ENCODE results near the gene ARRDC5. TPM values are rescaled to one million over a fixed set of nuclear protein-coding genes. Genes with fewer than 3 reads are reported as not detected.
"Not testable (repeated sequence)": the region's sequence is repeated elsewhere in the genome, so short reads cannot be mapped to it uniquely, and the experiment has no call there.

Gene ARRDC5
- total and polyA plus RNA-seq, 5 donors from 2014 or later, result 1.1 to 6.1 (median 1.3) TPM

GRCh38 chr19:4909156-4909896, 6.6 kb upstream of the ARRDC5 start, which contains the start of gene UHRF1:
Gene UHRF1 (plus strand): TSS chr19:4909501. CDS start chr19:4910886, 1,385 bp downstream.
- Mint-ChIP-seq H3K27ac (peak within 1 kb of the TSS in 2 of 3 donors; percentile 84 to 86), H3K4me1 (peaks cover 5 to 58% (median 24%) of the 10 kb centered on the region in 4 donors), H3K4me3 (peak within 1 kb of the TSS; percentile 93 to 100 (median 99)), H3K27me3 (no peaks in the 10 kb centered on the region), H3K36me3 (peaks cover 2% of the 10 kb centered on the region), H3K9me3 (no peaks in the 10 kb centered on the region)
- no peaks in the 10 kb centered on the region for H3K27me3 ChIP-seq (ENCODE audit: control insufficient read depth, insufficient read depth, low read length)
- ATAC-seq (ENCODE audit: low read depth in 2 of 2) (peak in 1 of 2 donors; percentile 2), DNase-seq (peak in 1 of 3 donors; percentile 79)
- peak within 1 kb of the TSS; percentile 83 for H3K4me3 ChIP-seq (ENCODE audit: low read depth, low read length)
- peaks cover 54% of the 10 kb centered on the region for H3K4me1 ChIP-seq (ENCODE audit: control insufficient read depth, insufficient read depth, low read length, poor library complexity, severe bottlenecking)
- peaks cover 5% of the 10 kb centered on the region for H3K36me3 ChIP-seq (ENCODE audit: control insufficient read depth, insufficient read depth, low read length)
- H3K27ac ChIP-seq (ENCODE audit: insufficient read depth, low read length, poor library complexity, severe bottlenecking), result peak within 1 kb of the TSS; percentile 70
- H3K9me3 ChIP-seq (ENCODE audit: control insufficient read depth in 2 of 2, low read length in 2 of 2), result no peaks in the 10 kb centered on the region

DNA sequence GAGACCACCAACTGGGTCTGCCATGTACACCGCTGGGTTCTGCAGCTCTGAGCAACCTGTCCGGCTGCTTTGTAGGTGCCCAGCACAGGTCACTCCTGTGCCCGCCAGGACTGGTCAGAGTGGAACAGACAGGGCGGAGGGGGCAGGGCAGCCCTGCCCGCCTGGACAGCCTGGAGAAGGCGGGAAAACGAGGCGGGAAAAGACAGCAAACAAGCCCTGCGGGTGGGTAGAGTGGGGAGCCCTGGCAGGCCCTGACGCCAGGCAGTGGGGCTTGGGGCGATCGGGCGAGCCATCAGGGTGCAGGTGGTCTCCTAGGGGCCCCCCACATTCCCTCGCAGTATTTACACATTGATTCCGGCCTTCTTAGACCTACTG, 6.1 kb upstream of the ARRDC5 start:
- Mint-ChIP-seq H3K27me3 (no peaks in the 10 kb centered on the region), H3K4me3 (peak overlapping the region; percentile 36 to 86 (median 74)), H3K36me3 (no peaks in the 10 kb centered on the region), H3K4me1 (peaks cover 5 to 53% (median 22%) of the 10 kb centered on the region in 4 donors), H3K9me3 (no peaks in the 10 kb centered on the region), H3K27ac (no peak overlapping the region)
- Histone ChIP-seq H3K4me3 (ENCODE audit: low read depth, low read length) (no peak overlapping the region), H3K9me3 (ENCODE audit: control insufficient read depth in 2 of 2, low read length in 2 of 2) (no peaks in the 10 kb centered on the region), H3K27me3 (ENCODE audit: control insufficient read depth, insufficient read depth, low read length) (no peaks in the 10 kb centered on the region), H3K27ac (ENCODE audit: insufficient read depth, low read length, poor library complexity, severe bottlenecking) (no peak overlapping the region), H3K4me1 (ENCODE audit: control insufficient read depth, insufficient read depth, low read length, poor library complexity, severe bottlenecking) (peaks cover 48% of the 10 kb centered on the region), H3K36me3 (ENCODE audit: control insufficient read depth, insufficient read depth, low read length) (peaks cover 5% of the 10 kb centered on the region)
- ATAC-seq (ENCODE audit: low read depth in 2 of 2) (no peak), DNase-seq (no peak)

GRCh38 chr19:4908360-4908759, 5.7 kb upstream of the ARRDC5 start:
- Histone ChIP-seq H3K4me1 (ENCODE audit: control insufficient read depth, insufficient read depth, low read length, poor library complexity, severe bottlenecking) (peaks cover 44% of the 10 kb centered on the region), H3K4me3 (ENCODE audit: low read depth, low read length) (no peak overlapping the region), H3K27ac (ENCODE audit: insufficient read depth, low read length, poor library complexity, severe bottlenecking) (no peak overlapping the region), H3K27me3 (ENCODE audit: control insufficient read depth, insufficient read depth, low read length) (no peaks in the 10 kb centered on the region), H3K36me3 (ENCODE audit: control insufficient read depth, insufficient read depth, low read length) (peaks cover 5% of the 10 kb centered on the region), H3K9me3 (ENCODE audit: control insufficient read depth in 2 of 2, low read length in 2 of 2) (no peaks in the 10 kb centered on the region)
- H3K4me3 Mint-ChIP-seq, result peak overlapping the region; percentile 36 to 86 (median 74)
- no peak for ATAC-seq (ENCODE audit: low read depth in 2 of 2)
- peak overlapping the region in 2 of 3 donors; percentile 52 to 86 for H3K27ac Mint-ChIP-seq
- no peaks in the 10 kb centered on the region for H3K27me3 Mint-ChIP-seq
- H3K4me1 Mint-ChIP-seq, result peaks cover 5 to 49% (median 22%) of the 10 kb centered on the region in 4 donors
- DNase-seq, result no peak
- H3K36me3 Mint-ChIP-seq, result no peaks in the 10 kb centered on the region
- H3K9me3 Mint-ChIP-seq, result no peaks in the 10 kb centered on the region

- peak overlapping the region in 2 of 4 donors; percentile 47 to 49 for H3K4me3 Mint-ChIP-seq
- no peak overlapping the region for H3K27ac ChIP-seq (ENCODE audit: insufficient read depth, low read length, poor library complexity, severe bottlenecking)
Measured at GRCh38 chr19:4906963-4907362, 4.3 kb upstream of the ARRDC5 start.

GRCh38 chr19:4904481-4904880, 1.8 kb upstream of the ARRDC5 start:
- ATAC-seq (ENCODE audit: low read depth in 2 of 2), result no peak
- Mint-ChIP-seq H3K36me3 (peaks cover 6% of the 10 kb centered on the region), H3K27me3 (no peaks in the 10 kb centered on the region), H3K4me3 (peak overlapping the region in 1 of 4 donors; percentile 29), H3K4me1 (peaks cover 5 to 22% (median 10%) of the 10 kb centered on the region in 4 donors), H3K9me3 (no peaks in the 10 kb centered on the region), H3K27ac (no peak overlapping the region)
- DNase-seq, result no peak
- no peak overlapping the region for H3K4me3 ChIP-seq (ENCODE audit: low read depth, low read length)
- H3K9me3 ChIP-seq (ENCODE audit: control insufficient read depth in 2 of 2, low read length in 2 of 2), result no peaks in the 10 kb centered on the region
- no peaks in the 10 kb centered on the region for H3K27me3 ChIP-seq (ENCODE audit: control insufficient read depth, insufficient read depth, low read length)
- no peak overlapping the region for H3K27ac ChIP-seq (ENCODE audit: insufficient read depth, low read length, poor library complexity, severe bottlenecking)
- peaks cover 12% of the 10 kb centered on the region for H3K4me1 ChIP-seq (ENCODE audit: control insufficient read depth, insufficient read depth, low read length, poor library complexity, severe bottlenecking)
- H3K36me3 ChIP-seq (ENCODE audit: control insufficient read depth, insufficient read depth, low read length), result peaks cover 5% of the 10 kb centered on the region

More at GRCh38 chr19:4906963-4907362, 4.3 kb upstream of the ARRDC5 start:
- H3K36me3 ChIP-seq (ENCODE audit: control insufficient read depth, insufficient read depth, low read length), result peaks cover 5% of the 10 kb centered on the region
- no peaks in the 10 kb centered on the region for H3K9me3 ChIP-seq (ENCODE audit: control insufficient read depth in 2 of 2, low read length in 2 of 2)
- Mint-ChIP-seq H3K27me3 (no peaks in the 10 kb centered on the region), H3K36me3 (peaks cover 3% of the 10 kb centered on the region), H3K4me1 (peaks cover 5 to 37% (median 18%) of the 10 kb centered on the region in 4 donors), H3K9me3 (no peaks in the 10 kb centered on the region), H3K27ac (no peak overlapping the region)
- H3K4me3 ChIP-seq (ENCODE audit: low read depth, low read length), result no peak overlapping the region
- H3K4me1 ChIP-seq (ENCODE audit: control insufficient read depth, insufficient read depth, low read length, poor library complexity, severe bottlenecking), result peaks cover 30% of the 10 kb centered on the region
- no peak for DNase-seq
- no peaks in the 10 kb centered on the region for H3K27me3 ChIP-seq (ENCODE audit: control insufficient read depth, insufficient read depth, low read length)
- ATAC-seq (ENCODE audit: low read depth in 2 of 2), result no peak

GRCh38 chr19:4900879-4901278, 1.8 kb downstream of the ARRDC5 start:
- not testable (repeated sequence) for H3K27me3 ChIP-seq (ENCODE audit: control insufficient read depth, insufficient read depth, low read length); H3K27ac Mint-ChIP-seq; H3K4me1 ChIP-seq (ENCODE audit: control insufficient read depth, insufficient read depth, low read length, poor library complexity, severe bottlenecking); H3K36me3 ChIP-seq (ENCODE audit: control insufficient read depth, insufficient read depth, low read length); H3K4me3 Mint-ChIP-seq; ATAC-seq (ENCODE audit: low read depth in 2 of 2); H3K27ac ChIP-seq (ENCODE audit: insufficient read depth, low read length, poor library complexity, severe bottlenecking); H3K9me3 ChIP-seq (ENCODE audit: control insufficient read depth in 2 of 2, low read length in 2 of 2); DNase-seq; H3K4me3 ChIP-seq (ENCODE audit: low read depth, low read length); H3K36me3 Mint-ChIP-seq; H3K27me3 Mint-ChIP-seq; H3K9me3 Mint-ChIP-seq; H3K4me1 Mint-ChIP-seq

- H3K27ac ChIP-seq (ENCODE audit: insufficient read depth, low read length, poor library complexity, severe bottlenecking), result no peak overlapping the region
- H3K27ac Mint-ChIP-seq, result no peak overlapping the region
- DNase-seq, result no peak
- no peaks in the 10 kb centered on the region for H3K36me3 ChIP-seq (ENCODE audit: control insufficient read depth, insufficient read depth, low read length)
- H3K4me1 Mint-ChIP-seq, result peaks cover 0 to 10% (median 4%) of the 10 kb centered on the region in 4 donors
- no peaks in the 10 kb centered on the region for H3K4me1 ChIP-seq (ENCODE audit: control insufficient read depth, insufficient read depth, low read length, poor library complexity, severe bottlenecking)
- no peaks in the 10 kb centered on the region for H3K9me3 ChIP-seq (ENCODE audit: control insufficient read depth in 2 of 2, low read length in 2 of 2)
- H3K4me3 ChIP-seq (ENCODE audit: low read depth, low read length), result no peak overlapping the region
- peaks cover 6% of the 10 kb centered on the region for H3K36me3 Mint-ChIP-seq
- no peaks in the 10 kb centered on the region for H3K9me3 Mint-ChIP-seq
- no peak overlapping the region for H3K4me3 Mint-ChIP-seq
- no peak for ATAC-seq (ENCODE audit: low read depth in 2 of 2)
- no peaks in the 10 kb centered on the region for H3K27me3 Mint-ChIP-seq
- H3K27me3 ChIP-seq (ENCODE audit: control insufficient read depth, insufficient read depth, low read length), result no peaks in the 10 kb centered on the region
Measured at GRCh38 chr19:4897146-4897545, 5.5 kb downstream of the ARRDC5 start.

DNA sequence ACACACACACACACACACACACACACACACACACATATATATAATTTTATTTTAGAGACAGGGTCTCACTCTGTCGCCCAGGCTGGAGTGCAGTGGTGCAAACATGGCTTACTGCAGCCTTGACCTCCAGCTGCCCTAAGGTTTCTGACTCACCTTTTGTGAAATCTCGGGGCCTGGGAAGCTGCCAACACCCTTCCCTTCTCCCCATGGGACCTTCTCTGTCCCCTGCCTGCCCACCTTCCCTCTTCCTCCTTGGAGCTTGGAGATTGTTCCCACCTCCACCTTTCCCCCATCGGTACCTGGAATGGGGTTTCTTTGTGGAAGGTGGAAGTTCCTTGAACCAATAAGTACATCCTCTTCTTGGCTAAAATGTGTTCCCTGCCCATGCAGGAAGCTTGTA, 6.3 kb downstream of the ARRDC5 start:
- Mint-ChIP-seq H3K36me3 (peaks cover 3% of the 10 kb centered on the region), H3K4me1 (peaks cover 0 to 8% (median 3%) of the 10 kb centered on the region in 4 donors), H3K27me3 (no peaks in the 10 kb centered on the region), H3K27ac (peak overlapping the region in 1 of 3 donors; percentile 36), H3K9me3 (no peaks in the 10 kb centered on the region), H3K4me3 (no peak overlapping the region)
- no peaks in the 10 kb centered on the region for H3K4me1 ChIP-seq (ENCODE audit: control insufficient read depth, insufficient read depth, low read length, poor library complexity, severe bottlenecking)
- H3K36me3 ChIP-seq (ENCODE audit: control insufficient read depth, insufficient read depth, low read length), result no peaks in the 10 kb centered on the region
- H3K27me3 ChIP-seq (ENCODE audit: control insufficient read depth, insufficient read depth, low read length), result no peaks in the 10 kb centered on the region
- ATAC-seq (ENCODE audit: low read depth in 2 of 2), result no peak
- H3K9me3 ChIP-seq (ENCODE audit: control insufficient read depth in 2 of 2, low read length in 2 of 2), result no peaks in the 10 kb centered on the region
- H3K27ac ChIP-seq (ENCODE audit: insufficient read depth, low read length, poor library complexity, severe bottlenecking), result no peak overlapping the region
- DNase-seq, result no peak
- H3K4me3 ChIP-seq (ENCODE audit: low read depth, low read length), result no peak overlapping the region

Measured in CD4-positive, CD25-positive, alpha-beta regulatory T cell (primary cell).